Measurements from ENCODE around the gene C2orf72.

DNA sequence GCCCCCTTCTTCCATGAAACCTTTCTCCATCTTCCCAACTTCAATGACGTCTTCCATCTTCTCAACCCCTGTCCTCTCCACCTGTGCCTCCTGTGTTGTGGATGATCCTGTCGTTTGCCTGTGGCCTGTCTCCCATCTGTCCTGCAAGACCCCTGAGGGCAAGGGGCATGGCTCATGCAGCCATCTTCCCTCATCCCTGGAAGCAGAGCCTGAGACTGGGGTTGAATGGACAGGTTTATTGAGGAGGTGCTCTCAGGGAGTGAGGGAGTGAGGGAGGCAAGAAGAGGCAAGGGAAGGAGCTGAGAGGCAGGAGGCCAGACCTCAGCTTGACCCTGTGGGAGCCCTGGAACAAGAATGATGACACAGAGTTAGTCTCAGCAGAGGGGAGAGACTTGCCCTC lies 34.1 kb upstream of the C2orf72 start:
- no peak for TF ChIP-seq CTCF (IDR thresholded peaks at IDR 0.05)
- TF ChIP-seq POLR2AphosphoS5 (IDR thresholded peaks at IDR 0.05; ENCODE audit: insufficient read depth in 1 of 2, low read depth in 1 of 2) = no peak
- TF ChIP-seq POLR2A (IDR thresholded peaks at IDR 0.05) = no peak

Data from vagina (tissue), 2 donors.